GM12865 (cell line): Measurements from ENCODE around the gene KCNIP3.

ENCODE experiments used
- DNase-seq: peaks from one replicate; pipeline ENCODE4 v3.0.0; 2010; ENCODE audit warnings: low read depth
- H3K4me3 ChIP-seq: 2 replicates; pipeline ENCODE4 v1.5.1; 2011; ENCODE audit warnings: mild to moderate bottlenecking, low read depth, low read length, control low read depth
- TF ChIP-seq, protein P1 (sequence below): IDR thresholded peaks from 2 replicates; pipeline ENCODE4 v1.5.1; 2011; ENCODE audit warnings: low read length, control low read depth, low read depth, inconsistent platforms; ENCODE audit not compliant: insufficient read depth; ENCODE audit errors: missing control alignments

Gene KCNIP3

GRCh38 chr2:95296880-95297487 is at the start of gene KCNIP3:
TSS of gene KCNIP3 (plus strand) at chr2:95297347. CDS start at chr2:95297439, 92 bp downstream.
- TF ChIP-seq, protein P1, sequence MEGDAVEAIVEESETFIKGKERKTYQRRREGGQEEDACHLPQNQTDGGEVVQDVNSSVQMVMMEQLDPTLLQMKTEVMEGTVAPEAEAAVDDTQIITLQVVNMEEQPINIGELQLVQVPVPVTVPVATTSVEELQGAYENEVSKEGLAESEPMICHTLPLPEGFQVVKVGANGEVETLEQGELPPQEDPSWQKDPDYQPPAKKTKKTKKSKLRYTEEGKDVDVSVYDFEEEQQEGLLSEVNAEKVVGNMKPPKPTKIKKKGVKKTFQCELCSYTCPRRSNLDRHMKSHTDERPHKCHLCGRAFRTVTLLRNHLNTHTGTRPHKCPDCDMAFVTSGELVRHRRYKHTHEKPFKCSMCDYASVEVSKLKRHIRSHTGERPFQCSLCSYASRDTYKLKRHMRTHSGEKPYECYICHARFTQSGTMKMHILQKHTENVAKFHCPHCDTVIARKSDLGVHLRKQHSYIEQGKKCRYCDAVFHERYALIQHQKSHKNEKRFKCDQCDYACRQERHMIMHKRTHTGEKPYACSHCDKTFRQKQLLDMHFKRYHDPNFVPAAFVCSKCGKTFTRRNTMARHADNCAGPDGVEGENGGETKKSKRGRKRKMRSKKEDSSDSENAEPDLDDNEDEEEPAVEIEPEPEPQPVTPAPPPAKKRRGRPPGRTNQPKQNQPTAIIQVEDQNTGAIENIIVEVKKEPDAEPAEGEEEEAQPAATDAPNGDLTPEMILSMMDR = no peak
- no peak for DNase-seq
- H3K4me3 ChIP-seq = no peak within 1 kb of the TSS

DNA sequence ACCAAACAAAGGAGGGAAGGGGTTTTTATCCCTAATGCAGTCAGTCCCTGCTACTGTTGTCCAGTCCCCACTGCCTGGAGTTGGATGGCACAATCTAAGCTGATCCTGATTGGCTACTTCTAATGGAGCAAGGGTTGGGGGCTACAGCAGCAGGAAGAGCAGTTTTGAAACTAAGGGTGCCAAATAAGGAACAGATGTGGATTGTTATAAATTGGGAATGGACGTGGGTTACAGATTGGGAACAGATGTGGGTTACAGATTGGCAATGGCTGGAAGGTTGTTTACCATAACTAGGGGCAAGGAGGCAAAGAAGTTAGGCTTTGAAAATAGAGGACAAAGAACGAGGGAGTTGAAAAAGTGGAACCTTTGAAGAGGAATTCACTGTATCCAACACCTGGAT is 38.9 kb upstream of the KCNIP3 start:
- no peak for DNase-seq
- no peak overlapping the region for H3K4me3 ChIP-seq
- TF ChIP-seq, protein P1 = no peak

- H3K4me3 ChIP-seq = no peak overlapping the region
- DNase-seq = no peak
- TF ChIP-seq, protein P1 = no peak
Observed at GRCh38 chr2:95260028-95261023, 36.8 kb upstream of the KCNIP3 start.

DNA sequence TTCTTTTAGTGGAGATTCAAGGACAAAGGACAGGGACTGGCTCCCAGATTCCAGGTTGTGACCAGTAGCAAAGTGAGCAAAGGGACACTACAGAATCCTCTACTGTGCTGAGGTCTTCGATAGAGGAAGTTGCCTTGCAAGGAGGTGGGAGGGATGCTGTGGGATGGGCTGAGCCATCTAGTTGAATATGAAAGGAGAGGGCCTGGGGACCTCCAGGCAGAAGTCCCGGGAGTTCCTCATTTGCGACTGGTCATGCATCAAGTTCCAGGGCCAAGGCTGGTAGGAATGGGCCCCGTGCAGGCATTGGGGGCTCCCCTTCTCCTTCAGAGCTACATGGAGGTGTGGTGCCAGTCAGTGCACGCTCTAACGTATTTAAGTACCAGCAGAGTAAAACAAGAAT is 35.5 kb upstream of the KCNIP3 start:
- DNase-seq = no peak
- H3K4me3 ChIP-seq = no peak overlapping the region
- TF ChIP-seq, protein P1 = no peak

GRCh38 chr2:95262896-95263542 is 34.1 kb upstream of the KCNIP3 start:
- TF ChIP-seq, protein P1 = no peak
- no peak overlapping the region for H3K4me3 ChIP-seq

DNA sequence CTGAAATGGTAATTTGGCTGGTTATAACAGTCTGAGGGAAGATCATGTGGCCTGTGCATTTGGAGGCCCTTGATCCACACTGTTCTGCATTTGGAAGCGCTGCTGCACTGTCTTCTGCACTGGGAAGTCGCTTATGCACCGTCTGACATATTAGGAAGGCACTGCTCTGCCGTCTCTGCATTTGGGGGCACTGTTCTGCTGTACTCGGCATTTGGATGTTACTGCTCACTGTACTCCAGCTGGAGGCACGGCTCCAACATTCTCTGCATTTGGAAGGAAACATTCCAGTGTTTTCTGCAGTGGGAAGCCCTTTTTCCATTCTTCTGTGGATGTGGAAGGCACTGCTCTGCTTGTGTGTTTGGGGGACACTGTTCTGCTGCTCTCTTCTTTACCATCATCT is 32.5 kb upstream of the KCNIP3 start:
- no peak overlapping the region for H3K4me3 ChIP-seq
- DNase-seq = no peak
- TF ChIP-seq, protein P1 = no peak

More at GRCh38 chr2:95262896-95263542, 34.1 kb upstream of the KCNIP3 start:
- no peak for DNase-seq
